ENCODE measurements around the gene SNX9. TPM values are rescaled to one million over a fixed set of nuclear protein-coding genes. Genes with fewer than 3 reads are reported as not detected.

SNX9 gene
- polyA plus RNA-seq, 4 donors: 36.4 to 57.8 (median 51.3) TPM

DNA sequence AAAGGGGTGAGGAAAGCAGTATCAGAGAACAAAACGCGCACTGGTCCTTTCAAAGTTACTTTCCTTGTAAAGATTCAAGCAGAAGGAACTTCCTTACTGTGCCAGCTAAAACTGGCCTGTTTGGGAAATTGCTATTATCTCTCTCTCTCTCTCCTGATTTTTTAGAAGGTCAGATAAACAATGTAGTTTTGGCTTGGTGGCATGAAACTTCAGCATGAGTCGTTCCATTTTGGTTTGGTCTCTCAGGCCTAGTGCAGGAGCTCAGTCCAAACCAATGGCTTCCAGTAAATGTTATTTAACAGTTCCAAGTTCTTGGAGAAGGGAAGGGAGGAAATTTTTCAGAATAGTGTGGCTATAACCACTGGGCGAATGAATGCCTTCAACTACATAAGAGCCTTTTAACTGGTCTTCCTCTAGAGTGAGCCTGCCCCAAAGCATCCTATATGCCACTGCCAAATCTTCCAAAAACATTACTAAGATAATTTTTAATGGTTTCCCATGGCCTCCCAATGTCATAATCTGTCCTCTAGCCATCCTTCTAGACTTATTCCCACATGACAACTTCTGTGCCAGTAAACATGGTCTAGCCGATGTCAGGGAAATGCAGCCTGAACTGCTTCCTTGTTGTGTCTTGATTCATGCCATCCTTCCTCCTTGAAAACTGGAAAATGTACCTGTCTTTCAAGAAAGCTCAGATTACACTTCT lies 9.1 kb upstream of the SNX9 start:
- no peaks in the 10 kb centered on the region for H3K27me3 ChIP-seq (ENCODE audit: control insufficient read depth in 3 of 3, insufficient read depth in 3 of 3, low read length in 3 of 3)
- H3K4me1 ChIP-seq (ENCODE audit: control insufficient read depth in 3 of 3, insufficient read depth in 2 of 3, low read depth in 1 of 3, low read length in 2 of 3): peaks cover 0 to 2% (median 0%) of the 10 kb centered on the region in 3 donors
- H3K27ac ChIP-seq (ENCODE audit: low read depth in 1 of 3, low read length in 2 of 3): peak overlapping the region in 1 of 3 donors; percentile 76
- no peaks in the 10 kb centered on the region for H3K36me3 ChIP-seq (ENCODE audit: control insufficient read depth in 3 of 3, insufficient read depth in 2 of 3, low read depth in 1 of 3, low read length in 3 of 3)
- 59 to 74% (median 74%) methylated on average over 5 of the region's 5 CpGs for WGBS, 3 donors
- DNase-seq (no peak), FAIRE-seq (no peak)
- no peaks in the 10 kb centered on the region for H3K9me3 ChIP-seq (ENCODE audit: control insufficient read depth in 2 of 2, insufficient read depth in 1 of 2, low read depth in 1 of 2, low read length in 1 of 2)
- no peak overlapping the region for H3K4me3 ChIP-seq (ENCODE audit: low read depth in 1 of 3, low read length in 3 of 3)

DNA sequence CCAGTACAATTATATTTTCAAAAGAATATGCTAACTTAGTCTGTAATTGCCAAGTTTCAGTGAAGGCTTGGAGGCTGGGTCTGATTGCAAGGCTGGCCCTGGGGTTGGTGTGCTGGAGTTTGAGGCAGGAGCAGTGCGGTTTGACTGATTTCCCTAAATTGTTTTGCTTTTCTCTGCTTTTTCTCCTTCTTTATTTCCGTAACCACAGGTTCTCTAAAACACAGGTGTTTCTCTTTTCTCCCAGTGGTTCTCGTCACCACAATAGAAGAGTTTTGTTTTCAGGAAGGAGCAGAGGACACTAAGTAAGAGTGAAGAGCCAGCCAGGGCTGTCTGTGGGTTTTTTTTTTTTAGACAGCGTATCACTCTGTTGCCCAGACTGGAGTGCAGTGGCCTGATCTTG lies 8.2 kb upstream of the SNX9 start:
- 69 to 92% (median 86%) methylated on average over 4 of the region's 4 CpGs for WGBS, 3 donors
- FAIRE-seq (no peak), DNase-seq (no peak)
- Histone ChIP-seq H3K27me3 (ENCODE audit: control insufficient read depth in 3 of 3, insufficient read depth in 3 of 3, low read length in 3 of 3) (no peaks in the 10 kb centered on the region), H3K27ac (ENCODE audit: low read depth in 1 of 3, low read length in 2 of 3) (no peak overlapping the region), H3K4me3 (ENCODE audit: low read depth in 1 of 3, low read length in 3 of 3) (no peak overlapping the region), H3K36me3 (ENCODE audit: control insufficient read depth in 3 of 3, insufficient read depth in 2 of 3, low read depth in 1 of 3, low read length in 3 of 3) (no peaks in the 10 kb centered on the region), H3K4me1 (ENCODE audit: control insufficient read depth in 3 of 3, insufficient read depth in 2 of 3, low read depth in 1 of 3, low read length in 2 of 3) (peaks cover 0 to 2% (median 0%) of the 10 kb centered on the region in 3 donors), H3K9me3 (ENCODE audit: control insufficient read depth in 2 of 2, insufficient read depth in 1 of 2, low read depth in 1 of 2, low read length in 1 of 2) (no peaks in the 10 kb centered on the region)

DNA sequence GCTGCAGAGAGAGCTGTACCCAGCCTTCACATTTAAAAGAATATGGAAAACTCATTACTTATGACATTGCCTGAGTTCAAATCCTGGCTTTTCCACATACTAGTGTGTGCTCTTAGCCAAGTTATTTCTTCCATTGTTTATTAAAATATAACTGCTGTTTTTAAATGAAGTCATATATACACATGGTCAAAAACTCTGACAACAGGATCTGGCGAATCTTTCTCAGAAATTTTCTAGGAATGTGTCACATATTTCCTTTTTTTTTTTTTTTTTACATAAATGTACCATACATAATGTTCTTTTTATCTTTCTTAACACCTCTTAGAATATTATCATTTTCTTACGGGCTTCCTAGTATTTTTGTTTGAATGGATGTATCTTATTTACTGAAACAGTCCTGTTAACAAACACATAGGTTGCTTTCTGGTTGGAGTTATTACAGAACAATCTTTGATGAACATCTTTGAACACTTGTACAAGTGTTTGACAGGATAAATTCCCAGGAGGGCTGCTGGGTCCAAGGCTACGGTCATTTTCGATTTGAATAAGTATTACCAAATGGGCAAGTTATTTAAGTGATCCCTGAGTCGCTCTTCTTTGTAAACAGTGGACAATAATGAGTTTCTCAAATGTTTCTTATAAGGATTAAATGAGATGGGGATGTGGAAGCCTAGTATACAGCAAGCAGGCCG lies 1.6 kb upstream of the SNX9 start:
- no peaks in the 10 kb centered on the region for H3K36me3 ChIP-seq (ENCODE audit: control insufficient read depth in 3 of 3, insufficient read depth in 2 of 3, low read depth in 1 of 3, low read length in 3 of 3)
- H3K4me3 ChIP-seq (ENCODE audit: low read depth in 1 of 3, low read length in 3 of 3): no peak overlapping the region
- DNase-seq (no peak), FAIRE-seq (no peak)
- WGBS, 3 donors: 82 to 89% (median 88%) methylated on average over 6 of the region's 6 CpGs
- peaks cover 0 to 3% (median 0%) of the 10 kb centered on the region in 3 donors for H3K27me3 ChIP-seq (ENCODE audit: control insufficient read depth in 3 of 3, insufficient read depth in 3 of 3, low read length in 3 of 3)
- H3K27ac ChIP-seq (ENCODE audit: low read depth in 1 of 3, low read length in 2 of 3): no peak overlapping the region
- H3K9me3 ChIP-seq (ENCODE audit: control insufficient read depth in 2 of 2, insufficient read depth in 1 of 2, low read depth in 1 of 2, low read length in 1 of 2): no peaks in the 10 kb centered on the region
- peaks cover 2 to 8% (median 7%) of the 10 kb centered on the region in 3 donors for H3K4me1 ChIP-seq (ENCODE audit: control insufficient read depth in 3 of 3, insufficient read depth in 2 of 3, low read depth in 1 of 3, low read length in 2 of 3)

- no peak for FAIRE-seq
These were observed 623 bp upstream of the SNX9 start for GRCh38 chr6:157822245-157823000.

DNA sequence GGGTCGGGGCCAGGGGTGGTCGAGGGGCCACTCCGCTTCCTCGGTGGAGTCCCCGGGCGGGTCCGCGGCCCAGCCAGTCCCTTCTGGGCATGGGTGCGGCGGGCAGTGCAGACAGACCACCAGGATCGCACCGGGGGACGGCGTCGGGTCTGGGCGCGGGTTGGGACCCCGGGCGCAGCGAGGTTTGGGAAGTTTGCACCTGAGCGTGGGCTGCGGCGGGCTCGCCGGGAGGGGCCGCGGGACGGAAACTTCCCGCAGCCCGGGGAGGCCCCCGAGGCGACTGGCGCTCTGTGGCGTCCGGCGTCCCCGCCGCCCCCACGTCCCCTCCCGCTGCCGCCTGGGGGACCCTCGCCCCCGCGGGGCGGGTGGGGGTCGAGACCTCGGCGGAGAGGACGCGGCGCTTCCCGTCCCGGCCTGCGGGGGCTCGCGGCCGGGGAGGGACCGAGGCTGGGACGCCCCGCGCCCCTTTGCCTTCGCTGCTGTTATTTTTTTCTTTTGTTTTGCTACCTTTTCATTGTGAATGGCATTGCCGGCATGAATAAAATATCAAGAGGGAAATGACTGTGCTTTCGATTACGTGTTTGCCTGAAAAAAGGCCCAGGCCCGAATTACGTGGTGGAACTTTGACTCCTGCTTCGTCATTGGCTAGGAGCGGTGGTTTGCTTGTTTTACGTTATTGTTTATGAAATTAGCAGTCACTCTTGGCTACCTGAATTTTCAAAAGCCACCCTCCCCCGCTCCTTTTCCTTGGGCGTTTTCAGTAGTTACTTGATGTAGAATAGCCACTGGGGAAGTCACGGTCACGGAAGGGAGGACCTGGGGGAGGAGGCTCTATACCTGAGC lies 703 bp downstream of the SNX9 start:
- Histone ChIP-seq H3K36me3 (ENCODE audit: control insufficient read depth in 3 of 3, insufficient read depth in 2 of 3, low read depth in 1 of 3, low read length in 3 of 3) (peaks cover 0 to 5% (median 0%) of the 10 kb centered on the region in 3 donors), H3K27me3 (ENCODE audit: control insufficient read depth in 3 of 3, insufficient read depth in 3 of 3, low read length in 3 of 3) (peaks cover 0 to 3% (median 0%) of the 10 kb centered on the region in 3 donors), H3K4me3 (ENCODE audit: low read depth in 1 of 3, low read length in 3 of 3) (peak overlapping the region; percentile 62 to 96 (median 74)), H3K4me1 (ENCODE audit: control insufficient read depth in 3 of 3, insufficient read depth in 2 of 3, low read depth in 1 of 3, low read length in 2 of 3) (peaks cover 2 to 8% (median 7%) of the 10 kb centered on the region in 3 donors), H3K9me3 (ENCODE audit: control insufficient read depth in 2 of 2, insufficient read depth in 1 of 2, low read depth in 1 of 2, low read length in 1 of 2) (no peaks in the 10 kb centered on the region), H3K27ac (ENCODE audit: low read depth in 1 of 3, low read length in 2 of 3) (peak overlapping the region; percentile 86 to 99 (median 97))
- peak; percentile 81 to 88 for DNase-seq
- FAIRE-seq: no peak
- 0 to 1% (median 1%) methylated on average over 44 to 74 of the region's 74 CpGs for WGBS, 3 donors

More at GRCh38 chr6:157822245-157823000, 623 bp upstream of the SNX9 start:
- peak in 1 of 2 donors; percentile 82 for DNase-seq
- WGBS, 3 donors: 11 to 41% (median 22%) methylated on average over 20 to 53 of the region's 53 CpGs
- Histone ChIP-seq H3K36me3 (ENCODE audit: control insufficient read depth in 3 of 3, insufficient read depth in 2 of 3, low read depth in 1 of 3, low read length in 3 of 3) (no peaks in the 10 kb centered on the region), H3K27ac (ENCODE audit: low read depth in 1 of 3, low read length in 2 of 3) (peak overlapping the region; percentile 78 to 89 (median 85)), H3K9me3 (ENCODE audit: control insufficient read depth in 2 of 2, insufficient read depth in 1 of 2, low read depth in 1 of 2, low read length in 1 of 2) (no peaks in the 10 kb centered on the region), H3K4me1 (ENCODE audit: control insufficient read depth in 3 of 3, insufficient read depth in 2 of 3, low read depth in 1 of 3, low read length in 2 of 3) (peaks cover 2 to 8% (median 7%) of the 10 kb centered on the region in 3 donors), H3K4me3 (ENCODE audit: low read depth in 1 of 3, low read length in 3 of 3) (peak overlapping the region; percentile 46 to 96 (median 74)), H3K27me3 (ENCODE audit: control insufficient read depth in 3 of 3, insufficient read depth in 3 of 3, low read length in 3 of 3) (peaks cover 0 to 3% (median 0%) of the 10 kb centered on the region in 3 donors)

GRCh38 chr6:157825243-157825904 lies 2.3 kb downstream of the SNX9 start:
- peak; percentile 42 to 50 for DNase-seq
- H3K9me3 ChIP-seq (ENCODE audit: control insufficient read depth in 2 of 2, insufficient read depth in 1 of 2, low read depth in 1 of 2, low read length in 1 of 2): no peaks in the 10 kb centered on the region
- peaks cover 0 to 3% (median 0%) of the 10 kb centered on the region in 3 donors for H3K27me3 ChIP-seq (ENCODE audit: control insufficient read depth in 3 of 3, insufficient read depth in 3 of 3, low read length in 3 of 3)
- peaks cover 0 to 5% (median 0%) of the 10 kb centered on the region in 3 donors for H3K36me3 ChIP-seq (ENCODE audit: control insufficient read depth in 3 of 3, insufficient read depth in 2 of 3, low read depth in 1 of 3, low read length in 3 of 3)
- WGBS, 3 donors: 41 to 52% (median 42%) methylated on average over 10 of the region's 10 CpGs
- peak overlapping the region in 1 of 3 donors; percentile 72 for H3K27ac ChIP-seq (ENCODE audit: low read depth in 1 of 3, low read length in 2 of 3)
- FAIRE-seq: no peak
- peaks cover 2 to 10% (median 7%) of the 10 kb centered on the region in 3 donors for H3K4me1 ChIP-seq (ENCODE audit: control insufficient read depth in 3 of 3, insufficient read depth in 2 of 3, low read depth in 1 of 3, low read length in 2 of 3)
- peak overlapping the region in 1 of 3 donors; percentile 4 for H3K4me3 ChIP-seq (ENCODE audit: low read depth in 1 of 3, low read length in 3 of 3)

DNA sequence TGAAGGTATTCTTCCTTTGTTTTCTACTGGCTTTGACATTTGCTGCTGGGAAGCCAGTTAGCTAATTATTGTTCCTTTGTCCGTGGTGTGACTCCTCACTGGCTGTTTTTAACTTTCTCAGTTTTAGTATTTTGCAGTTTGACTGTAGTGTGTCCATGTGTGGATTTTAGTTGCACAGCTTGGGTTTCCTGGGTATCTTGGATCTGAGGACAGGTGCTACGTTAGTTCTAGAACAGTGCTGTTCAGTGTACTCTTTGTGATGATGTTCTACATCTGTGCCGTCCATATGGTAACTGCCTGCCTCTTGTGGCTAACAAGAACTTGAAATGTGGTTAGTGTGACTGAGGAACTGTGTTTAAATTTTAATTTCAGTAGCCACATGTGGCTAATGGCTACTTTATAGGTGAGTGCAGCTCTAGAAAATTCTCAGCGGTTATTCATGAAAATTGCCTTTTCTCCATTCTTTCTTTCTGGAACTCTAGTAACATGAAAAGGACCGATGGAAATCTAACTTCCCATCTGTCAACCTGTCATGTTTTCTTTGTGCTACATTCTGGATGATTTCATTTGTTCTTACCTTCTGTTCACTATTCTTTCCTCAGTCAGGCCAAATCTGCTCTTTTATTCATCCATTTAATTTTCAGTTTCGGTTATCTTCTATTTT lies 7.4 kb downstream of the SNX9 start:
- H3K27ac ChIP-seq (ENCODE audit: low read depth in 1 of 3, low read length in 2 of 3): no peak overlapping the region
- H3K4me1 ChIP-seq (ENCODE audit: control insufficient read depth in 3 of 3, insufficient read depth in 2 of 3, low read depth in 1 of 3, low read length in 2 of 3): peaks cover 2 to 6% (median 5%) of the 10 kb centered on the region in 3 donors
- peaks cover 0 to 10% (median 0%) of the 10 kb centered on the region in 3 donors for H3K36me3 ChIP-seq (ENCODE audit: control insufficient read depth in 3 of 3, insufficient read depth in 2 of 3, low read depth in 1 of 3, low read length in 3 of 3)
- FAIRE-seq (no peak), DNase-seq (no peak)
- no peak overlapping the region for H3K4me3 ChIP-seq (ENCODE audit: low read depth in 1 of 3, low read length in 3 of 3)
- peaks cover 0 to 5% of the 10 kb centered on the region in 2 donors for H3K9me3 ChIP-seq (ENCODE audit: control insufficient read depth in 2 of 2, insufficient read depth in 1 of 2, low read depth in 1 of 2, low read length in 1 of 2)
- 73 to 83% (median 76%) methylated on average over 6 of the region's 6 CpGs for WGBS, 3 donors
- H3K27me3 ChIP-seq (ENCODE audit: control insufficient read depth in 3 of 3, insufficient read depth in 3 of 3, low read length in 3 of 3): no peaks in the 10 kb centered on the region
